HepG2 (cell line): ENCODE measurements around the gene ZDHHC15.

Source experiments
- CC2D1A ChIP-seq: sonication (generic); formaldehyde crosslinking; IDR thresholded peaks from 2 replicates; pipeline ENCODE4 v1.8.1; 2023; ENCODE audit warnings: mild to moderate bottlenecking, missing genetic modification reagents
- FOSL1 ChIP-seq: sonication (generic); formaldehyde crosslinking; IDR thresholded peaks from 2 replicates; pipeline ENCODE4 v1.9.0; 2021; ENCODE audit warnings: missing genetic modification reagents, borderline replicate concordance
- PHB2 ChIP-seq: fragments of 450-650 bp; IDR thresholded peaks from 2 replicates; pipeline ENCODE4 v1.6.1; 2018; ENCODE audit not compliant: partially characterized antibody
- POLR2A ChIP-seq, 2 experiments: IDR thresholded peaks; 2 replicates each; pipeline ENCODE4 v1.6.1; 2011; ENCODE audit warnings: low read depth in 2 of 2, low read length in 2 of 2, mild to moderate bottlenecking in 1 of 2, moderate library complexity in 1 of 2; ENCODE audit not compliant: insufficient read depth in 1 of 2
- ZBTB7A ChIP-seq: sonication (generic); formaldehyde crosslinking; IDR thresholded peaks from 2 replicates; pipeline ENCODE4 v1.8.0; 2022; ENCODE audit warnings: mild to moderate bottlenecking, missing genetic modification reagents
- ZSCAN20 ChIP-seq: sonication (generic); formaldehyde crosslinking; IDR thresholded peaks from 2 replicates; pipeline ENCODE4 v1.4.0; 2020; ENCODE audit warnings: missing genetic modification reagents, mild to moderate bottlenecking, borderline replicate concordance
- TF ChIP-seq, protein P1 (sequence below): sonication (generic); formaldehyde crosslinking; IDR thresholded peaks from 2 replicates; pipeline ENCODE4 v1.5.0; 2020; ENCODE audit warnings: mild to moderate bottlenecking, missing genetic modification reagents, moderate library complexity
- TF ChIP-seq, protein P2 (sequence below): IDR thresholded peaks from 2 replicates; pipeline ENCODE4 v1.6.1; 2012; ENCODE audit warnings: inconsistent platforms

DNA sequence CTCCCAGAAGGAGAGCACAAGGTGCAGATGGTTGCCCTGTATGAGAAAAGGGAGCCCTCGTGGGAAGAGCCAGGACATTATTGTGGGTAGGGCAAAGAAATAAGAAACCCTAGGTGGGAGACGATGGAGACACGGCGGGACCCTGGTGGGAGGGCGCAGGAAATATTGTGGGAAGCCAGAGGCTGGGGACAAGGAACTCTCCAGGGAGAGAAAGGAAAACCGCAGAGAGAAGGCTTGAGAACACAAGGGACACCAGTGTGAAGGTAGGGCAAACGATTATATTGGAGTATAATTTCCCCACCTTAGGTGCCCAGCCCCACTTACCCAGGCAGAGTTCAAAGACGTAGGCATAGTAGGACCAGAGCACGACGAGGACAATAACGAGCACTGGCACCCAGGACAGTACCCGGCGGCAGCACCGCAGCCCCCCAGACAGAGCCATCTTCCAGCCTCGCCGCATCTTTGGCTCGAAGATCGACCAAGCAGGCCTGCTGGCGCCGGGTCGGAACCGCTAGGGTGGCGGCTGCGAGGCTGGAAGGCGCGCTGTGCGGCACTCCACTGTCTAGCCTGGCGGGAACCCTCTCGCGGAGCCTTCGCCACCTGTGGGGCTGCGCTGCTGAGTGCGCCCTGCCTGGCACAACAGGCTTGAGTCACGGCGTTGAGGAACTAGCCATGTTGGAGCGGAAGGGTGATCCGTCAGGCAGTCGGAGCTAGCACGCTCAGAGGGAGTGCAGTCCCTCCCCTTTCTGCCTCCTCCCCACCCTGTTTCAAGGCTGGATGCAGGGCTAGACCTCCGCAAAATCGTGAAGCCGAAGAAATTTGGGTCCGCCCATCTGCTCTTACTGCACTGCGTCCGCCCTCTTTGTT is at the start of gene ZDHHC15:
- TF ChIP-seq CC2D1A (CRISPR knock-in tag) (no peak), POLR2A (IDR thresholded peaks at IDR 0.05; ENCODE audit: insufficient read depth in 1 of 2, low read depth in 2 of 2, low read length in 2 of 2) (no peak), PHB2 (no peak), FOSL1 (CRISPR knock-in tag) (no peak), ZBTB7A (CRISPR knock-in tag) (no peak), ZSCAN20 (CRISPR knock-in tag) (no peak)
- TF ChIP-seq, protein P1, sequence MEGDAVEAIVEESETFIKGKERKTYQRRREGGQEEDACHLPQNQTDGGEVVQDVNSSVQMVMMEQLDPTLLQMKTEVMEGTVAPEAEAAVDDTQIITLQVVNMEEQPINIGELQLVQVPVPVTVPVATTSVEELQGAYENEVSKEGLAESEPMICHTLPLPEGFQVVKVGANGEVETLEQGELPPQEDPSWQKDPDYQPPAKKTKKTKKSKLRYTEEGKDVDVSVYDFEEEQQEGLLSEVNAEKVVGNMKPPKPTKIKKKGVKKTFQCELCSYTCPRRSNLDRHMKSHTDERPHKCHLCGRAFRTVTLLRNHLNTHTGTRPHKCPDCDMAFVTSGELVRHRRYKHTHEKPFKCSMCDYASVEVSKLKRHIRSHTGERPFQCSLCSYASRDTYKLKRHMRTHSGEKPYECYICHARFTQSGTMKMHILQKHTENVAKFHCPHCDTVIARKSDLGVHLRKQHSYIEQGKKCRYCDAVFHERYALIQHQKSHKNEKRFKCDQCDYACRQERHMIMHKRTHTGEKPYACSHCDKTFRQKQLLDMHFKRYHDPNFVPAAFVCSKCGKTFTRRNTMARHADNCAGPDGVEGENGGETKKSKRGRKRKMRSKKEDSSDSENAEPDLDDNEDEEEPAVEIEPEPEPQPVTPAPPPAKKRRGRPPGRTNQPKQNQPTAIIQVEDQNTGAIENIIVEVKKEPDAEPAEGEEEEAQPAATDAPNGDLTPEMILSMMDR, result no peak
- TF ChIP-seq, protein P2, sequence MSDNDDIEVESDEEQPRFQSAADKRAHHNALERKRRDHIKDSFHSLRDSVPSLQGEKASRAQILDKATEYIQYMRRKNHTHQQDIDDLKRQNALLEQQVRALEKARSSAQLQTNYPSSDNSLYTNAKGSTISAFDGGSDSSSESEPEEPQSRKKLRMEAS, result no peak
